ENCODE data around the gene ACSM3.
"Not testable (repeated sequence)": the region's sequence is repeated elsewhere in the genome, so short reads cannot be mapped to it uniquely, and the experiment has no call there.

The ACSM3 gene

DNA sequence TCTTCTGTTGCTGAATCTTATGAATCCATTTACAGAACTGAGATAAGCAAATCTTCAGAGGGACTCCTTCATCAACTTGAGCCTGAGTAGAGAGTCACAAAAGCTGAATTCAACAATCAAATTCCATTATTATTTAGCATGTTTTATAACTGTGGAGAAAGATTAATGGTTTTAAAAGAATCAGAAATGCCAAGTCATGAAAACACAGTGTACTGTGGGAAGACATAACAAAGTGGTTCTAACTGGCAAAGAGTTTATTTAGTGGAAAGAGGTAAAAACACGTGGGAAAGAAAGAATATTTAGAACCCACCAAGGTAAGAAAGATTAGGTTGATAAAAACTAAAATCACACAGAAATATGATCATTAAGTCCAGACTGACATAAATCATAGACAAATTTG, 37.5 kb downstream of the ACSM3 start:
- Histone ChIP-seq H3K4me3 (ENCODE audit: low read length) (no peak overlapping the region), H4K20me1 (ENCODE audit: insufficient read depth, low read length) (no peaks in the 10 kb centered on the region), H3K9me3 (ENCODE audit: insufficient read depth, low read length) (no peaks in the 10 kb centered on the region), H3K36me3 (replicated peaks; ENCODE audit: low read depth, low read length) (peaks cover 21% of the 10 kb centered on the region), H3K4me2 (ENCODE audit: low read length) (no peak overlapping the region), H2AFZ (ENCODE audit: low read depth, low read length) (no peak overlapping the region), H3K79me2 (ENCODE audit: low read length) (no peaks in the 10 kb centered on the region), H3K27ac (ENCODE audit: low read length) (no peak overlapping the region), H3K4me1 (ENCODE audit: low read length) (no peaks in the 10 kb centered on the region), H3K27me3 (ENCODE audit: low read depth, low read length) (no peaks in the 10 kb centered on the region), H3K9ac (ENCODE audit: low read length) (no peak overlapping the region)
- TF ChIP-seq, protein P1, sequence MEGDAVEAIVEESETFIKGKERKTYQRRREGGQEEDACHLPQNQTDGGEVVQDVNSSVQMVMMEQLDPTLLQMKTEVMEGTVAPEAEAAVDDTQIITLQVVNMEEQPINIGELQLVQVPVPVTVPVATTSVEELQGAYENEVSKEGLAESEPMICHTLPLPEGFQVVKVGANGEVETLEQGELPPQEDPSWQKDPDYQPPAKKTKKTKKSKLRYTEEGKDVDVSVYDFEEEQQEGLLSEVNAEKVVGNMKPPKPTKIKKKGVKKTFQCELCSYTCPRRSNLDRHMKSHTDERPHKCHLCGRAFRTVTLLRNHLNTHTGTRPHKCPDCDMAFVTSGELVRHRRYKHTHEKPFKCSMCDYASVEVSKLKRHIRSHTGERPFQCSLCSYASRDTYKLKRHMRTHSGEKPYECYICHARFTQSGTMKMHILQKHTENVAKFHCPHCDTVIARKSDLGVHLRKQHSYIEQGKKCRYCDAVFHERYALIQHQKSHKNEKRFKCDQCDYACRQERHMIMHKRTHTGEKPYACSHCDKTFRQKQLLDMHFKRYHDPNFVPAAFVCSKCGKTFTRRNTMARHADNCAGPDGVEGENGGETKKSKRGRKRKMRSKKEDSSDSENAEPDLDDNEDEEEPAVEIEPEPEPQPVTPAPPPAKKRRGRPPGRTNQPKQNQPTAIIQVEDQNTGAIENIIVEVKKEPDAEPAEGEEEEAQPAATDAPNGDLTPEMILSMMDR (IDR thresholded peaks at IDR 0.05; ENCODE audit: low read depth, low read length) = no peak
- TF ChIP-seq EZH2phosphoT487 (IDR thresholded peaks at IDR 0.05; ENCODE audit: low read depth) = no peak

DNA sequence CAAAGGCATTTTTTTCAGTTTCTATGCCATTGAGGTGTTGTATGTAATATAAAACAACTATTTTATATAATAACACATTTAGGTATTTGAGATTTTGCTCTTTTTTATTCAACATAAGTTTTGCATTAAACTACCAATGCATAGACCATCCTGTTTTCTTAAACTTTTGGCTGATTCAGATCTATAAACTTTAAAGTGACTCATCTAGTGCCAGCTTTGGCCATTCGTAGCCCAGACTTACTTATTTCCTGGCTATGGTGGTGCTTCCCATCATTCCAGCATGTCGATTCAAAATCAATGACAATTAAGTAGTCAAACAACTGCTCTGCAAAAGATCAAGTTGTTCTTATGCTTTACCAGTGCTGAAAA, 39.4 kb downstream of the ACSM3 start:
- Histone ChIP-seq H3K27ac (ENCODE audit: low read length) (no peak overlapping the region), H3K79me2 (ENCODE audit: low read length) (peaks cover 6% of the 10 kb centered on the region), H3K4me3 (ENCODE audit: low read length) (no peak overlapping the region), H3K4me2 (ENCODE audit: low read length) (no peak overlapping the region), H3K9me3 (ENCODE audit: insufficient read depth, low read length) (no peaks in the 10 kb centered on the region), H3K36me3 (replicated peaks; ENCODE audit: low read depth, low read length) (peaks cover 8% of the 10 kb centered on the region), H2AFZ (ENCODE audit: low read depth, low read length) (no peak overlapping the region), H3K9ac (ENCODE audit: low read length) (no peak overlapping the region), H3K27me3 (ENCODE audit: low read depth, low read length) (no peaks in the 10 kb centered on the region), H3K4me1 (ENCODE audit: low read length) (peaks cover 7% of the 10 kb centered on the region), H4K20me1 (ENCODE audit: insufficient read depth, low read length) (no peaks in the 10 kb centered on the region)
- TF ChIP-seq, protein P1 (IDR thresholded peaks at IDR 0.05; ENCODE audit: low read depth, low read length) = no peak
- no peak for TF ChIP-seq EZH2phosphoT487 (IDR thresholded peaks at IDR 0.05; ENCODE audit: low read depth)

DNA sequence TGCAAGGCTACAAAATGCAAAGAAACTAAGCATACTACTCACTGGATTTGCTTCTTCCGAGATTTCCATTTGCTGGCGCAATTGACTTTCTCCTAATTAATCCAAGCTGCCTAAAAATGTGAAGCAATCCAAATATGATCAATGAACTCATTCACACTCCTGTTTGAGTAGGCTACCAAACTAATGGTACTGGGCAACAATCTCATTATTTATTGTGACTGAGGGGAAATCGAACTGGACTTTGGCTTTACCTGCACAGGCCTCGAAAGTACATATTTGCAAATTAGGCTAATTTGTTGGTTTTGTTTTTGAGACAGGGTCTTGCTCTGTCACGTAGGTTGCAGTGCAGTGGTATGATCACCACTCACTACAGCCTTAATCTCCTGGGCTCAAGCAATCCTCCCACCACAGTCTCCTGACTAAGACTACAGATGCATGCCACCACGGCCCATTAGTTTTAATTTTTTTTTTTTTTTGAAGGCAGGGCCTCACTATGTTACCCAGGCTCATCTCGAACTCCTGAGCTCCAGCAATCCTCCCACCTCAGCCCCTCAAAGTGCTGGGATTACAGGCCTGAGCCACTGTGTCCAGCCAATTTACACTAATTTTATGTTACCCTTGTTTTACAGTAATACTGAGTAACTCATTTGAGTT, 39.9 kb downstream of the ACSM3 start:
- Histone ChIP-seq H4K20me1 (ENCODE audit: insufficient read depth, low read length) (no peaks in the 10 kb centered on the region), H3K9ac (ENCODE audit: low read length) (no peak overlapping the region)

DNA sequence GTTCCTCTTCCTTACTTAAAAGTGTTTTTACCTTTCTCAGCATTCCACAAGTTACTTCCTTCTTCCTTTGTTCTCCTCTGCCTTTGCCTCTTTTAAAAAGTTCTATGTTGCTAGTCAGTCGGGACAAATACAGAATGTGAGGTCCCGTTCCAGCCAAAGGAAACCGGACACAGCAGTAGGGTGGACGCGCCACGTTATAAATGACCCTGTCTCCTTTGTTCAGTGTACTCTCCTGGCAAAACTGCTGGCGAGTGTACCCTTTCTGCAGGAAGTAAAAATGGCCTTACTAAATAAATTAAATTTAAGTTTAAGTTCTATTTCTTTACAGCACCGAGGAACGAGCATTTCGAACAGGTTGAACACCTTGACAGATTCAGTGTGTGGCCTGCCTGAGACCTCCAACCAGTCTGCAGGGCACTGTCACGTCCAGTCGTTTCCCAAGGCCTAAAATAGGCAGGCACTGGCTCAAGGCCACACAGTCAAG, 41.9 kb downstream of the ACSM3 start:
- H3K9me3 ChIP-seq (ENCODE audit: insufficient read depth, low read length); H3K79me2 ChIP-seq (ENCODE audit: low read length); H3K4me1 ChIP-seq (ENCODE audit: low read length); H3K27me3 ChIP-seq (ENCODE audit: low read depth, low read length); H3K36me3 ChIP-seq (replicated peaks; ENCODE audit: low read depth, low read length); H4K20me1 ChIP-seq (ENCODE audit: insufficient read depth, low read length): not testable (repeated sequence)
- Histone ChIP-seq H3K4me3 (ENCODE audit: low read length) (peak overlapping the region; percentile 92), H3K9ac (ENCODE audit: low read length) (peak overlapping the region; percentile 88), H3K4me2 (ENCODE audit: low read length) (peak overlapping the region; percentile 76), H3K27ac (ENCODE audit: low read length) (peak overlapping the region; percentile 75), H2AFZ (ENCODE audit: low read depth, low read length) (peak overlapping the region; percentile 95)

More for the DNA sequence above, 39.9 kb downstream of the ACSM3 start:
- peaks cover 7% of the 10 kb centered on the region for H3K79me2 ChIP-seq (ENCODE audit: low read length)
- no peak for TF ChIP-seq EZH2phosphoT487 (IDR thresholded peaks at IDR 0.05; ENCODE audit: low read depth)
- TF ChIP-seq, protein P1 (IDR thresholded peaks at IDR 0.05; ENCODE audit: low read depth, low read length) = no peak
- H3K36me3 ChIP-seq (replicated peaks; ENCODE audit: low read depth, low read length) = peaks cover 4% of the 10 kb centered on the region
- no peak overlapping the region for H2AFZ ChIP-seq (ENCODE audit: low read depth, low read length)
- H3K27me3 ChIP-seq (ENCODE audit: low read depth, low read length) = no peaks in the 10 kb centered on the region
- H3K4me1 ChIP-seq (ENCODE audit: low read length) = peaks cover 7% of the 10 kb centered on the region
- no peak overlapping the region for H3K4me2 ChIP-seq (ENCODE audit: low read length)
- H3K9me3 ChIP-seq (ENCODE audit: insufficient read depth, low read length) = no peaks in the 10 kb centered on the region
- no peak overlapping the region for H3K27ac ChIP-seq (ENCODE audit: low read length)
- no peak overlapping the region for H3K4me3 ChIP-seq (ENCODE audit: low read length)
